ENCODE data around the gene CAPNS1.

CAPNS1 gene

DNA sequence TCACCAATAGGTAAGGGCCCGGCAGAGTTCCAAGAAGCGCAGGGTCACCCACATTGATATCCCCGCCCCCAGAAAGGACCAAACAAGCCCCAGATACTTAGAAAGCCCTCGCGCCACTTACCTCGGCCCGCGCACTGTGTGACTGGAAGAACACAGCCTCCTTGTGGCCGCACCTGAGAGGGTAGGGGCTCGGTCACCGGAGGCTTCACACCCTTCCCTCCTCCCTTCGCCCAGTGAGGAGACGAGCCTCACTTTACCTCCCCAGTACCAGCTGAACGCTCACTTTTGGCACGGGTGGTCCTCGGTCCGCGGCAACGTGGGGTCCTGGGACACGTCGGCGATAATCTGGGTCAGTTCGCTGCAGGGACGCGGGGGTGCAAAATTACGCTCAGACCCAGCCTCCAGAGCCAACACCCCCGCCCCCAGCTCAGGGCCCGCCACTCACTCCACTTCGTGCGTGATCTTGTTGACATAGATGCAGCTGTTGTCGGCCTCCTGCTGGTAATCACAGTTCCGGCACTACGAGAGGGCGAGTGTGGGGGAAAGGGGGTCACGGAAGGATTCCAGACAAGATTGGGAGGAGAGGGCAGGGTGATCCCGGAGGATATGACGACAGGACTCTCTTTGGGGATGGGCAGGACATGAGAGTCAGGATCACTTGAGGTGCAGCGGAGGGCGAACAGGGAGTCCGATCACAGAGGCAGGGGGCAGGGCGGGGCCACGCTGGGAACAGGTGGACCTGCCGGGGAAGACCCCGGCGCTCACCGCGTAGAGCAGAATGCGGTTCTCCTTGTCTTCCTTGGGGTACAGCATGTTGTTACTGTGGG is 25.8 kb upstream of the CAPNS1 start:
- Histone ChIP-seq H4K20me1 (ENCODE audit: insufficient read depth, low read length) (peaks cover 12% of the 10 kb centered on the region), H3K4me3 (ENCODE audit: low read depth in 1 of 2, low read length in 2 of 2) (peak overlapping the region; percentile 55 to 68; a peak in 3 of 4 replicates), H3K79me2 (ENCODE audit: insufficient read depth, low read length) (peaks cover 41% of the 10 kb centered on the region), H3K9me3 (ENCODE audit: insufficient read depth, low read length, severe bottlenecking) (no peaks in the 10 kb centered on the region), H3K36me3 (ENCODE audit: insufficient read depth, low read length) (peaks cover 49% of the 10 kb centered on the region), H2AFZ (ENCODE audit: low read depth, low read length) (peak overlapping the region; percentile 80), H3K27me3 (ENCODE audit: insufficient read depth, low read length, poor library complexity) (no peaks in the 10 kb centered on the region), H3K4me2 (ENCODE audit: insufficient read depth, low read length) (peak overlapping the region; percentile 96), H3K27ac (ENCODE audit: low read length) (peak overlapping the region; percentile 79), H3K9ac (ENCODE audit: low read depth, low read length) (peak overlapping the region; percentile 72), H3K4me1 (ENCODE audit: insufficient read depth, low read length) (peaks cover 34% of the 10 kb centered on the region)
- ATAC-seq (ENCODE audit: insufficient read depth, low read depth) (no peak), DNase-seq (no peak)
- no peak for TF ChIP-seq EZH2 (IDR thresholded peaks at IDR 0.05; ENCODE audit: borderline replicate concordance, low read depth, low read length, severe bottlenecking)
- TF ChIP-seq, protein P1, sequence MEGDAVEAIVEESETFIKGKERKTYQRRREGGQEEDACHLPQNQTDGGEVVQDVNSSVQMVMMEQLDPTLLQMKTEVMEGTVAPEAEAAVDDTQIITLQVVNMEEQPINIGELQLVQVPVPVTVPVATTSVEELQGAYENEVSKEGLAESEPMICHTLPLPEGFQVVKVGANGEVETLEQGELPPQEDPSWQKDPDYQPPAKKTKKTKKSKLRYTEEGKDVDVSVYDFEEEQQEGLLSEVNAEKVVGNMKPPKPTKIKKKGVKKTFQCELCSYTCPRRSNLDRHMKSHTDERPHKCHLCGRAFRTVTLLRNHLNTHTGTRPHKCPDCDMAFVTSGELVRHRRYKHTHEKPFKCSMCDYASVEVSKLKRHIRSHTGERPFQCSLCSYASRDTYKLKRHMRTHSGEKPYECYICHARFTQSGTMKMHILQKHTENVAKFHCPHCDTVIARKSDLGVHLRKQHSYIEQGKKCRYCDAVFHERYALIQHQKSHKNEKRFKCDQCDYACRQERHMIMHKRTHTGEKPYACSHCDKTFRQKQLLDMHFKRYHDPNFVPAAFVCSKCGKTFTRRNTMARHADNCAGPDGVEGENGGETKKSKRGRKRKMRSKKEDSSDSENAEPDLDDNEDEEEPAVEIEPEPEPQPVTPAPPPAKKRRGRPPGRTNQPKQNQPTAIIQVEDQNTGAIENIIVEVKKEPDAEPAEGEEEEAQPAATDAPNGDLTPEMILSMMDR (IDR thresholded peaks at IDR 0.05; ENCODE audit: borderline replicate concordance, extremely low read depth, low read length, poor library complexity, severe bottlenecking), result peak; percentile 15

DNA sequence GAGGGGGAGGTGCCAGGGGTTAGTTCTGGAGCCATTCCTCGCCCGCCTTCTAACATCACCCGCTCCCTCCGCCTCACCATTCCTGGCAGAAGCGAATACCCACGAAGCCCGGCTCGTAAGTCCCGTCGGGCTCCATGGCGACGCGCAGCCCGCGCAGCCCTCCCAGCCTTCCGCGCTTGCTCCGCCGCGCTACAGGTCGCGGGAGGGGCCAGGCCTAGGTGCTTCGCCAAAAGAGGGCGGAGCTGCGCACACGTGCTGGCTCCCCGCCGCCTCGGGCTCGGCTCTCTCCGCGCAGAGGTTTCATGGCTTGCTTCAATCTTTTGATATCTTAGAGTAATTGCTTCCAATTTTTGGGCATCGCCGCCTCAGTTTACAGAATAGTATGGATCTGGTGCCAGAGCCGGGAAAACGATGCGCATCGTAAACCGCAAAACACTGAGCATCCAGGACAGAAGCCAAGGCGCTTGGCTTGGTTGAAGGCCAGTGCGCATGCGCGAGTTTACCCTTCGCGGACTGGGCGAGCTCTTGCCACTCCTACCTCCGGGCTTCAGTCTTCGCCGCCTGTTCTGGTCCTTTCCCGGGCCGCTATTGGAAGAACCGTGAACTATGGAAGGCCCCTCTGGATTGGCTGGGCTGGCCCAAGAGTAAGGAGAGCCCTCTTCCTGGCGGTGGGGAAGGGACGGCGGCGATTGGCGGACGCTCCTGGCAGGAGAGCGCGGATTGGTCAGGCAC is 25.0 kb upstream of the CAPNS1 start, which contains the start of gene POLR2I:
Gene POLR2I (minus strand): TSS at position 155 of the 732 bp plus-strand sequence. CDS start 19 bp downstream, at position 136.
- Histone ChIP-seq H2AFZ (ENCODE audit: low read depth, low read length) (peak within 1 kb of the TSS; percentile 80), H3K27me3 (ENCODE audit: insufficient read depth, low read length, poor library complexity) (no peaks in the 10 kb centered on the region), H3K4me3 (ENCODE audit: low read depth in 1 of 2, low read length in 2 of 2) (peak within 1 kb of the TSS; percentile 55 to 68; a peak in 3 of 4 replicates), H3K9ac (ENCODE audit: low read depth, low read length) (peak within 1 kb of the TSS; percentile 72), H3K4me1 (ENCODE audit: insufficient read depth, low read length) (peaks cover 38% of the 10 kb centered on the region), H3K9me3 (ENCODE audit: insufficient read depth, low read length, severe bottlenecking) (no peaks in the 10 kb centered on the region), H3K79me2 (ENCODE audit: insufficient read depth, low read length) (peaks cover 44% of the 10 kb centered on the region), H3K27ac (ENCODE audit: low read length) (peak within 1 kb of the TSS; percentile 79), H3K4me2 (ENCODE audit: insufficient read depth, low read length) (peak within 1 kb of the TSS; percentile 96), H3K36me3 (ENCODE audit: insufficient read depth, low read length) (peaks cover 56% of the 10 kb centered on the region), H4K20me1 (ENCODE audit: insufficient read depth, low read length) (peaks cover 14% of the 10 kb centered on the region)
- ATAC-seq (ENCODE audit: insufficient read depth, low read depth) (peak; percentile 94), DNase-seq (peak; percentile 100)
- TF ChIP-seq EZH2 (IDR thresholded peaks at IDR 0.05; ENCODE audit: borderline replicate concordance, low read depth, low read length, severe bottlenecking), result no peak
- TF ChIP-seq, protein P1 (IDR thresholded peaks at IDR 0.05; ENCODE audit: borderline replicate concordance, extremely low read depth, low read length, poor library complexity, severe bottlenecking), result no peak

GRCh38 chr19:36115453-36116343 is 24.2 kb upstream of the CAPNS1 start, which contains the start of gene TBCB:
TSS of gene TBCB (plus strand) at chr19:36115468. CDS start at chr19:36115561, 93 bp downstream.
- H3K4me2 ChIP-seq (ENCODE audit: insufficient read depth, low read length), result peak within 1 kb of the TSS; percentile 96
- peak within 1 kb of the TSS; percentile 80 for H2AFZ ChIP-seq (ENCODE audit: low read depth, low read length)
- peak within 1 kb of the TSS; percentile 72 for H3K9ac ChIP-seq (ENCODE audit: low read depth, low read length)
- H3K9me3 ChIP-seq (ENCODE audit: insufficient read depth, low read length, severe bottlenecking), result no peaks in the 10 kb centered on the region
- H3K4me3 ChIP-seq (ENCODE audit: low read depth in 1 of 2, low read length in 2 of 2), result peak within 1 kb of the TSS; percentile 55 to 68; a peak in 3 of 4 replicates
- TF ChIP-seq, protein P1 (IDR thresholded peaks at IDR 0.05; ENCODE audit: borderline replicate concordance, extremely low read depth, low read length, poor library complexity, severe bottlenecking), result no peak
- TF ChIP-seq EZH2 (IDR thresholded peaks at IDR 0.05; ENCODE audit: borderline replicate concordance, low read depth, low read length, severe bottlenecking), result no peak
- DNase-seq, result no peak
- H3K36me3 ChIP-seq (ENCODE audit: insufficient read depth, low read length), result peaks cover 64% of the 10 kb centered on the region
- H3K4me1 ChIP-seq (ENCODE audit: insufficient read depth, low read length), result peaks cover 38% of the 10 kb centered on the region
- no peaks in the 10 kb centered on the region for H3K27me3 ChIP-seq (ENCODE audit: insufficient read depth, low read length, poor library complexity)
- peaks cover 50% of the 10 kb centered on the region for H3K79me2 ChIP-seq (ENCODE audit: insufficient read depth, low read length)
- H4K20me1 ChIP-seq (ENCODE audit: insufficient read depth, low read length), result peaks cover 19% of the 10 kb centered on the region
- peak within 1 kb of the TSS; percentile 79 for H3K27ac ChIP-seq (ENCODE audit: low read length)
- ATAC-seq (ENCODE audit: insufficient read depth, low read depth), result peak; percentile 40

Data from DND-41 (cell line).